ENCODE data around the gene TMEM91. TPM values are rescaled to one million over a fixed set of nuclear protein-coding genes. Genes with fewer than 3 reads are reported as not detected.

The TMEM91 gene
- total and polyA plus RNA-seq, 2 of the 8 experiments (the other 6 are each of a cell fraction or from before 2014, with no cell fraction given), result 5.3 to 7.4 TPM

- DNase-seq (ENCODE audit: low read depth in 1 of 2, low spot score in 2 of 2) (no peak), FAIRE-seq (no peak)
- peaks cover under 1% of the 10 kb centered on the region for H3K79me1 ChIP-seq (ENCODE audit: low read depth, low read length)
- no peak overlapping the region for H2BK5ac ChIP-seq (ENCODE audit: low read depth, low read length)
- H3K14ac ChIP-seq (ENCODE audit: insufficient read length), result no peak overlapping the region
- H2BK120ac ChIP-seq (replicated peaks; ENCODE audit: low read depth, low read length), result no peak overlapping the region
- no peaks in the 10 kb centered on the region; the same call in 1 of the 2 replicates for H3K23me2 ChIP-seq (ENCODE audit: low read depth, low read length)
- TF ChIP-seq CBX5 (IDR thresholded peaks at IDR 0.05; ENCODE audit: low read depth, low read length), result no peak
- no peak for TF ChIP-seq KDM1A (IDR thresholded peaks at IDR 0.05; ENCODE audit: borderline replicate concordance, low read length)
- no peak for TF ChIP-seq EZH2 (IDR thresholded peaks at IDR 0.05; ENCODE audit: low read depth, low read length, severe bottlenecking)
- no peak for TF ChIP-seq ATF2 (IDR thresholded peaks at IDR 0.05; ENCODE audit: low read length)
- TF ChIP-seq RFX5 (IDR thresholded peaks at IDR 0.05; ENCODE audit: borderline replicate concordance, low read depth, low read length), result no peak
- TF ChIP-seq GTF2F1 (IDR thresholded peaks at IDR 0.05; ENCODE audit: borderline replicate concordance, low read depth, low read length), result no peak
- no peak for TF ChIP-seq CHD2 (IDR thresholded peaks at IDR 0.05; ENCODE audit: low read length)
- no peak for TF ChIP-seq JUND (IDR thresholded peaks at IDR 0.05; ENCODE audit: low read length)
- no peak for TF ChIP-seq CHD1 (IDR thresholded peaks at IDR 0.05; ENCODE audit: low read depth, low read length)
- no peak for TF ChIP-seq POLR2A (IDR thresholded peaks at IDR 0.05; ENCODE audit: control extremely low read depth in 1 of 2, low read depth in 2 of 2, low read length in 2 of 2)
- ChIA-PET POLR2A (ENCODE audit: partially characterized antibody) (interaction anchor here (0.7 kb wide), 1 partner anchor 26 kb away, joined by 3 read pairs; no protein-coding TSS in a partner anchor), CTCF (ENCODE audit: partially characterized antibody) (interaction anchor here (1.3 to 1.4 kb wide), 2 partner anchors 38 to 200 kb away, joined by 3 to 4 read pairs; no protein-coding TSS in a partner anchor)
- no peak overlapping the region for H3K18ac ChIP-seq (ENCODE audit: extremely low read depth, low read length)
- H3K56ac ChIP-seq (replicated peaks; ENCODE audit: insufficient read length, low read depth, low read length), result no peak overlapping the region
- H3K27me3 ChIP-seq (replicated peaks in 1 of 4; ENCODE audit: control insufficient read depth in 3 of 4, extremely low read depth in 1 of 4, insufficient read depth in 3 of 4, low read length in 3 of 4), result no peaks in the 10 kb centered on the region
- H2BK15ac ChIP-seq (ENCODE audit: low read length), result no peak overlapping the region
- no peak overlapping the region for H2AK5ac ChIP-seq (ENCODE audit: low read depth, low read length)
- no peak overlapping the region for H4K5ac ChIP-seq (ENCODE audit: insufficient read length, low read depth, low read length)
- H3K4me1 ChIP-seq (replicated peaks in 1 of 4; ENCODE audit: control insufficient read depth in 3 of 4, insufficient read depth in 4 of 4, low read length in 3 of 4), result no peaks in the 10 kb centered on the region; a peak in 1 of 7 replicates
- H2BK12ac ChIP-seq (ENCODE audit: low read depth, low read length), result no peak overlapping the region
- H2AFZ ChIP-seq (ENCODE audit: low read length), result no peak overlapping the region
- no peak overlapping the region for H3K4ac ChIP-seq (replicated peaks; ENCODE audit: insufficient read length, low read depth, low read length)
- H4K20me1 ChIP-seq (replicated peaks in 1 of 2; ENCODE audit: control insufficient read depth in 1 of 2, insufficient read depth in 2 of 2, low read length in 2 of 2), result no peaks in the 10 kb centered on the region
- H3K9me3 ChIP-seq (ENCODE audit: insufficient read depth in 2 of 2, low read depth in 1 of 2, low read length in 1 of 2), result no peaks in the 10 kb centered on the region
- no peak overlapping the region for H3K4me2 ChIP-seq (ENCODE audit: insufficient read depth in 1 of 2, low read depth in 2 of 2, low read length in 2 of 2)
- no peak overlapping the region for H3K23ac ChIP-seq (ENCODE audit: insufficient read length)
- H3K4me3 ChIP-seq (ENCODE audit: extremely low read depth in 1 of 4, insufficient read depth in 2 of 4, low read depth in 3 of 4, low read length in 4 of 4), result no peak overlapping the region
- 95% methylated on average over 2 of the region's 2 CpGs; no CpG with 5 or more reads in 1 of the 2 experiments for WGBS, 2 experiments (ENCODE audit: extremely low coverage in 1 of 2, insufficient coverage in 1 of 2, insufficient read length in 1 of 2, insufficient replicate concordance in 2 of 2, low coverage in 1 of 2, low lambda C conversion rate in 2 of 2, missing lambda C conversion rate in 1 of 2)
- H3K36me3 ChIP-seq (ENCODE audit: control insufficient read depth in 2 of 4, insufficient read depth in 4 of 4, low read length in 3 of 4), result no peaks in the 10 kb centered on the region
- no peak overlapping the region for H4K8ac ChIP-seq (ENCODE audit: extremely low read depth, insufficient read depth, low read length)
- no peak overlapping the region for H3K9ac ChIP-seq (replicated peaks in 1 of 4; ENCODE audit: extremely low read depth in 1 of 4, low read depth in 3 of 4, low read length in 3 of 4)
- H4K91ac ChIP-seq (replicated peaks; ENCODE audit: insufficient read length, low read length), result no peak overlapping the region
- no peaks in the 10 kb centered on the region for H3K79me2 ChIP-seq (ENCODE audit: control insufficient read depth in 1 of 2, insufficient read depth in 2 of 2, low read length in 2 of 2)
- no peak overlapping the region for H2BK20ac ChIP-seq (ENCODE audit: low read length)
- H3K27ac ChIP-seq (ENCODE audit: low read depth, low read length), result no peak overlapping the region
These were observed 6.6 kb upstream of the TMEM91 start for GRCh38 chr19:41369769-41370168.

All from H1 (cell line).